GM21737 (cell line): ENCODE measurements around the gene KLK11.

Experiments used
- ATAC-seq: cut with Tn5 transposase; IDR thresholded peaks from one replicate; pipeline ENCODE4 v1.9.1; 2021; ENCODE audit warnings: mild to moderate bottlenecking, moderate library complexity; ENCODE audit not compliant: unreplicated experiment

The KLK11 gene

GRCh38 chr19:50974702-50975556, 51.5 kb downstream of the KLK11 start:
- ATAC-seq: no peak

GRCh38 chr19:50972795-50973376, 53.5 kb downstream of the KLK11 start:
- no peak for ATAC-seq
